GM19455 (cell line): ENCODE data around the gene KCNJ5.

Experiments
- ATAC-seq: cut with Tn5 transposase; IDR thresholded peaks from one replicate; pipeline ENCODE4 v1.9.1; 2021; ENCODE audit not compliant: unreplicated experiment

KCNJ5 gene

DNA sequence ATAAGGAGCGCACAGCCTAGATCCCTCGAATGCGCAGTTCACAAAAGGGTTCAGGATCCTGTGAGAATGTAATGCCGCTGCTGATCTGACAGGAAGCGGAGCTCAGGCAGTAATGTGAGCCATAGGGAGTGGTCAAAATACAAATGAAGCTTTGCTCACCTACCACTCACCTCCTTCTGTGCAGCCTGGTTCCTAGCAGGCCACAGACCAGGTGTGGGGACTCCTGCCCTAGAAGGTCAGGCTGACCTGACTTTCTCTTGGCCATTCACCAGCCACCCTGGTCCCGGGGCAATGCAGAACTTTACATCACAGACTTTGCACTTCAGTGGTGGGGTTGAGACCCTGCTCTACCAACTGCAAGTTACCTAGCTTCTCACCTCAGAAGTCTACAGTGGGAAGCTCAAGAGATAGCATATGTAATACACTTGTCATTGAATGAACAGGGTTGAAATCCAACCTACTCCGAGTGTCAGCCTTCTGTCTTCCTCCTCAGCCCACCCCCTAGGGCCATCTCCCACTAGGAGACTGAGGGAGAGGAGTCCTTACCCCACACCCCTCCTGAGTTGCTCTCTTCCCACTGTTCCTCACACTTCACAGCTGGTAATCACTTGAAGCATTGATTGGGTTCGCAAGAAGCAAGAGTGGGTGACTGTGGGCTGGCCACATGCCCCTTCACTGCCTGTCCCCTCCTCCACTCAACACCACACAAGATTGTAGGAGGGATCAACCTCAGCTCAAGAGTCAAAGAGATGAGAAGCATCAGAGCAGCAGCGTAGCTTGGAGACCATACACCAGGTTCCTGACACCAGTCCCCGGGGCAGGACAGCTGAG is 22.1 kb upstream of the KCNJ5 start:
- no peak for ATAC-seq

- ATAC-seq = no peak
Measured at GRCh38 chr11:128871168-128871610, 20.0 kb upstream of the KCNJ5 start.

DNA sequence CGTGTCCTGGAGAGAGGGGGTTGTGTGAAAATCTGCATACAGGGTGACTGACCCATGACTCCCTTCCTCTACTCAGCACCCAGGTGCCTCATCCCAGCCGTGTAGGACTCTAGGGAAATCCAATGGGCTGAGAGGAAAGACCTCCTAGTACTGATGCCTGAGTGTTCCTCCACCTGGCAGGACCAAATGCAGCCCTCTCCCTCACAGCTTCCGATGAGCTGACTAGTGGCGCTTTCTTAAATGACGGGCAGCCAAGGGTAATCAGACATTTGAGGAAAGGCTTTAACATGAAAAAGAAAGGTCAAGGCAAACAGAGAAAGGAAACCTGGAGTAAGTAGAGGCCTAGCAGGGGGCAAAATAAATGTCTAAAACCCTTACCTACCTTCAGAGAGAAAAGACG is 19.1 kb upstream of the KCNJ5 start:
- no peak for ATAC-seq

DNA sequence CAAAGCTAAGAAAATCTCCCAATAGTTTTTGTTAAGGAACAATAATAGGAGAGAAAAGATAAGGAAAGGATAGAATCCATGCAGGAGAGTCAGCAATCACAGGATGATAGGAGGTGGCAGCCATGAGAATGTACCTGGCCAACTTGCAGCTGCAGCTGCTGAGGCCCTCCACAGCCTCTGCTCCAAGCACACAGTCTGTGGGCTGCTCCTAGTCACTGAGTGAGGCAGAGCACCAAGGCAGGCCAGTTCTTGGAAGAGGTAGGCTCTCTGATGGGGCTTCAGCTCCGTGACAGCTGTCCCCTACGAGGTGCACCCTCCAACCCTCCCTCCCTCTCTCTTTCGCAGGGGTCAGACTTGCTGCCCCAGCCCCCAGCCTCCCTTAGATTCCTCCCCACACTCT is 18.6 kb upstream of the KCNJ5 start:
- ATAC-seq = no peak

DNA sequence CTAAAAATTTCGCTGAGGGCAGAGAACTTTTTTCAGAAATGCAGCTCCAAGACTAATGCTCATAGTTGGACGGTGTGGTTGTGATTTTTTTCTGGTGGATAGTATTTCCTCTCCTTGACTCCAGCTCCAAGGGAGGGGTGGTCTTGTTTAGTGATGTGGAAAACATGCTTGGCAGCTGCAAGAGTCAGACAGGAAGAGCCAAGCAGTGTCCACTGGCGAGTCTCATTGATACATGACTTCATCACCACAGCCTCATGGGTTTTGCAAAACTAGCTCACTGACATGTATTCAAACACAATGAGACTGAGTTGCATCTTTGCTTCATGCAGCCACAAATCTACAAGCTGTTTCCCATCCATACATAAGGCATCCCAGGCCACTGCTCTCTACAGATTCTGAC is 16.7 kb upstream of the KCNJ5 start:
- no peak for ATAC-seq

- no peak for ATAC-seq
Measured at GRCh38 chr11:128876133-128876650, 15.0 kb upstream of the KCNJ5 start.

DNA sequence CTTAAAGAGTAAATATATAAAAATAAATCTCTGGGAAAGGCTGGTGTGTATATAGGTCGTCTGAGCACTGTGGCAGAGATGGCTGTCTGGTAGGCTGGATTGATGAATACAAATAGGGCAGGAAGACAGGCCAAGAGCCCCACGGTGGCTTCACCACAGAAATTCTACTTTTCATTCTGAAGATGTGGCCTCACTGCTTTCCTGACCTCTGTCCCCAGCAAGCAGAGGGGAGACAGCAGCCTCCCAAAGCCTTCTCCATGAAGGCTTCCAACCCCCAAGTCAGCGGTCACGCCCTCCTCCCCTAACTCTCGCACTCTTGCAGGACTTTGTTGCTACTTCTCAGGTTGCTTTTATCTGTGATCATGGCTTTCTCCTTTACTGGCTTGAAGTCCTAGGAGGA is 13.4 kb upstream of the KCNJ5 start:
- no peak for ATAC-seq

GRCh38 chr11:128878455-128878854 is 12.7 kb upstream of the KCNJ5 start:
- no peak for ATAC-seq

DNA sequence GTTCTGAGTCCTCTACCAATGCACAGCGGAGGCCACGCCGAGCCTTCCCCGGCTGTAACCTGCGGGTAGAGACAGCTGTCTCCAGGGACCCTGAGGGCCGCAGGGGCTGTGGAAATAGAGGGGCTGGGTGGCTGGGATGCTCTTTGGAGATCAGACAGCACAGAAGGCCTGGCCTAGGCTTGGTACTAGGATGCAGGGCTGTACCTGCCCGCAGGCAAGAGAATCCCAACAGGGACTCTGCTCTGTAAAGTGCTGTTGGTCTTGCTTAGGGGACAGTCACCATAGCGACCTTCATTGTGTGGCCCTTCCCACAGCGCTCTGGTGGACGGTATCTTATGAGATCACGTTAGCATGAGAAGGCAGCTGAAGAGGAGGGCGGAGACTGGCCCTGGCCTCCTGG is 11.3 kb upstream of the KCNJ5 start:
- ATAC-seq = no peak

- ATAC-seq = no peak
Measured at GRCh38 chr11:128881221-128881620, 9.9 kb upstream of the KCNJ5 start.

GRCh38 chr11:128882451-128882850 is 8.7 kb upstream of the KCNJ5 start:
- ATAC-seq = no peak

GRCh38 chr11:128884054-128884453 is 7.1 kb upstream of the KCNJ5 start:
- ATAC-seq = no peak

- peak; percentile 88 for ATAC-seq
Measured at GRCh38 chr11:128884703-128885338, 6.3 kb upstream of the KCNJ5 start.

DNA sequence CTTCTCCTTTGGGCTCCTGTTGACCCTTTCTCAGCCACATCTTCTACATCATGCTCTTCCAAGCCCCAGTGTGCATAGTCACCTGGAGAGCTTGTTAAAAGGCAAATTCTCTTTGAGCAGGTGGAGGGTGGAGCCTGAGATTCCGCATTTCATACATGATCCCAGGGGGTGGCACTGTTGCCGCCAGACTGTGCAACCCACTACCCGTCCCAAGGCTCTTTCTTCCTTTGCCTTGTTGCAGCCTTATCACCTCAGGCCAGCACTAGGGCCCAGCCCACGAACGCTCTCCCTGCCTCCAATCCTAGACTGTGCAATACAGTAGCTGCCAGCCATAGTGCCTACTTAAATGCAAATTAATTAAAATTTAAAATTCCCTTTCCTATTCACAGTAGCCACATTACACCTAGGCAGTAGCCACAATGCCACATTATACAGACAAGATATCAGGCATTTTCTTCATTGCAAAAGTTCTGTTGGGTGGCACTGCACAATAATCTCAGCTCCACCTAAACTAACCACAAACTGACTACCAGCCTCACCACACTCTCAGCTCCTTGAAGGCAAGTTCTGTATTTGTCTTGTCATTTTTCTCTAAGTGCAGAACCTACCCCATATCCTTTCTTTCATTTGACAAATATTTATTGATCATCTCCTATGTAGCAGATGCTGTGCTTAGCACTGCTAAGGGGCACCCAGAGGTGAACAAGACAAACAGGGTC is 4.6 kb upstream of the KCNJ5 start:
- no peak for ATAC-seq

- ATAC-seq = no peak
Measured at GRCh38 chr11:128888034-128888985, 2.8 kb upstream of the KCNJ5 start.

DNA sequence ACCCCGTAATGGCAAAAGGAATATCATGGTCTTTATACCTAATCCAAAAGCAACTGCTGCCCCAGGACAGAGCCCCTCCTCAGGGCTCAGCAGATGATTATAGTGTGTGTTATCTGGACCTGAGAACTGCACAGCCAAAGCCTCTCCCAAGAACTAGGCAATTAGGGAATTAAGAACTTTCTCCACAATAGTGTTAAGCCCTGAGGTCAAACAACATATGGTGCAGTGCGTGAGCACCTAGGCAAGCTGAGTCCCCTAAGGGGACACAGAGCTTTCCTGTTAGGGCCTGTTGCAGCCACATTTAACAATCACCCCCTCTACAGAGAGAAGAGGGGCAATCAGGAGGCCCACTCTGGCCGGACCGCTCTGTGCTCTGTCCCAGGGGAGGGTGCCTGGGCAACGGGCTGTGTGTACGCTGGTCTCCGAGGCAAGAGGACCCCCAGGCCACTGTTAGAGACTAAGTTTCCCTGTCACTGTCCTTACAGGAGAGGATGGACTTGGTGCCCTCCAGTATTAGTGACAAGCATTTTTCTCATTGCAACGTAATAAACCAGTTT is 1.4 kb upstream of the KCNJ5 start:
- no peak for ATAC-seq

- no peak for ATAC-seq
Measured at GRCh38 chr11:128890216-128890542, 977 bp upstream of the KCNJ5 start.

DNA sequence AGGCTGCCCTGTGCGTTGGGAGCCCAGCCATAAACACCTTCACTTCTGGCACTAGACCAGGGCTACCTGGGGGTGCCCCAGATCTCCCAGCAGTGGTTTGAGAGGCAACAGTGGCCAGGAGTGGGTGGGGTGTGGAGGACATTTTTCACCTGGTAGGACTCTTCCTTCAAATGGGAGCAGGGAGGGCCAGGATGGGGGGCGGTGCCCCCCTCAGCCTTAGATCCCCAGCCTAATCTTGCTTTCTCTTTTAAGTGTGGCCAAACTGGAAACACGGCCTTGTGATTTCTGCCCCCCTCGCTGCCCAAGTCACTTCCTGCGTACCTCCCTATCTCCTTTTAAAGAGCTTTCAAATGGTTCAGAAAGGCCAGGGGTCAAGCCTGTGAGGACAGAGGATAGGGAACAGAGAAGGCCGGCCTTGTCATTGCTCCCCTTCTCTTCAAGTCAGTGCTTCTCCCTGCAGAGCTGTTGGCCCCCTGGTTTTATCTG is 800 bp downstream of the KCNJ5 start:
- no peak for ATAC-seq

DNA sequence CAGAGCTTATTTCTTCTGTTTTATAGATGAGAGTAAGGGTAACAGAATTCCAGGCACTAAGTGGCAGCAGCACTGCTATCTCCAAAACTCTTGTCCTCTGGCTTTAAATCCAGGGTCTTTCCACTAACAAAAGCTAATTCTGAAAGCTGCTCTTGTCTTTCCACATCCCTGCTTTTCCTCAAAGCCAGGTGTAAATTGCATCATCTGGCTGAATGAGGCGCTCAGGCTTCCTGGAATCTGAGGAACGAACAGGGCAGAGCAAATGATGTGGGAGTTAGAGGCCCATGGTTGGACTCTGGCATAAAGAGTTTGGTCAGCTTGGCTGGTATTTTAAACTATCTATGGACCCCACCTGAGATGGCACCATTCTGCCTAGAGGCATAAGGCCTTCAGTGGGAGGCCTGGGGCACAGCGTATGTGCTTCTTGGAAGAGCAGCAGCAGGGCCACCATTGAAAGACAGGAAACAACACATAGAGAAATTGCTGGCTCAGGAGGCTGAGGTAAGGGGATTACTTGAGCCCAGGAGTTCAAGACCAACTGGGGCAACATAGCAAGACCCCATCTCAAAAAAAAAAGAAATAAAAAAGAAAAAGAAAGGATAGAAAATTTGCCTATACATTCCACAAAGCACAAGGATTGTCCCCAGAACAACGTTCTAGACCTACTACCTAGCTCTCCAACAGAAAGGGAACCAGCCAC is 1.9 kb downstream of the KCNJ5 start:
- no peak for ATAC-seq
